WTC11 (cell line): ENCODE data around the gene ENHO. TPM values are rescaled to one million over a fixed set of nuclear protein-coding genes. Genes with fewer than 3 reads are reported as not detected.

Source experiments
- ATAC-seq: fragments of 200-7000 bp; cut with Tn5 transposase; 2 replicates; pipeline ENCODE4 v1.10.0; 2021; ENCODE audit warnings: mild to moderate bottlenecking, moderate library complexity
- CTCF ChIA-PET: fragments of 300-600 bp; sonication (Branson Sonifier 250); formaldehyde crosslinking; loops from one replicate; lab custom pipeline; 2021; ENCODE audit warnings: antibody characterized with exemption; lab: Charles Lee
- POLR2A ChIA-PET: fragments of 350-600 bp; sonication (Branson Sonifier 250); formaldehyde crosslinking; loops from one replicate; lab custom pipeline; 2021; ENCODE audit warnings: antibody characterized with exemption; lab: Charles Lee
- DNase-seq: peaks from one replicate; pipeline ENCODE4 v3.0.0; 2021; ENCODE audit warnings: low spot score
- H3K27ac Mint-ChIP-seq: 2 replicates; pipeline ENCODE4 v1.8.0; 2021; ENCODE audit warnings: mixed read lengths
- H3K27me3 Mint-ChIP-seq: 2 replicates; pipeline ENCODE4 v1.8.0; 2021; ENCODE audit warnings: low read depth, mild to moderate bottlenecking, moderate library complexity, mixed read lengths
- H3K36me3 Mint-ChIP-seq: 2 replicates; pipeline ENCODE4 v1.8.0; 2021; ENCODE audit warnings: mixed read lengths
- H3K4me1 Mint-ChIP-seq: 2 replicates; pipeline ENCODE4 v1.8.0; 2022; ENCODE audit warnings: mixed read lengths
- H3K4me3 Mint-ChIP-seq: 2 replicates; pipeline ENCODE4 v1.8.0; 2021; ENCODE audit warnings: mild to moderate bottlenecking, moderate library complexity, mixed read lengths
- H3K9me3 Mint-ChIP-seq: 2 replicates; pipeline ENCODE4 v1.8.0; 2021; ENCODE audit warnings: mixed read lengths
- AFF4 ChIP-seq: sonication (generic); formaldehyde crosslinking; IDR thresholded peaks from 2 replicates; pipeline ENCODE4 v1.8.1; 2023; ENCODE audit warnings: mild to moderate bottlenecking, missing genetic modification reagents, borderline replicate concordance
- E2F1 ChIP-seq: sonication (generic); formaldehyde crosslinking; IDR thresholded peaks from 2 replicates; pipeline ENCODE4 v1.8.0; 2022; ENCODE audit warnings: mild to moderate bottlenecking, missing genetic modification reagents
- FOXJ3 ChIP-seq: sonication (generic); formaldehyde crosslinking; IDR thresholded peaks from 2 replicates; pipeline ENCODE4 v1.9.0; 2021; ENCODE audit warnings: missing genetic modification reagents, mild to moderate bottlenecking, borderline replicate concordance
- GTF2I ChIP-seq: fragments of 250-450 bp; sonication (Bioruptor Pico); conservative IDR thresholded peaks from 2 replicates; pipeline ENCODE4 v1.4.0; 2021; ENCODE audit warnings: mild to moderate bottlenecking
- HMGA2 ChIP-seq: fragments of 250-450 bp; sonication (Bioruptor Pico); IDR thresholded peaks from 2 replicates; pipeline ENCODE4 v1.4.0; 2021; ENCODE audit warnings: mild to moderate bottlenecking, moderate library complexity
- IRF2 ChIP-seq: sonication (generic); formaldehyde crosslinking; IDR thresholded peaks from 2 replicates; pipeline ENCODE4 v1.8.0; 2022; ENCODE audit warnings: low read depth, missing genetic modification reagents, borderline replicate concordance
- MXD4 ChIP-seq: fragments of 250-450 bp; sonication (Bioruptor Pico); IDR thresholded peaks from 2 replicates; pipeline ENCODE4 v1.8.0; 2021; ENCODE audit warnings: mild to moderate bottlenecking, moderate library complexity, borderline replicate concordance
- NFATC4 ChIP-seq: fragments of 250-450 bp; sonication (Bioruptor Pico); IDR thresholded peaks from 2 replicates; pipeline ENCODE4 v1.9.0; 2021; ENCODE audit warnings: mild to moderate bottlenecking
- NFYB ChIP-seq: sonication (generic); formaldehyde crosslinking; conservative IDR thresholded peaks from 2 replicates; pipeline ENCODE4 v1.8.0; 2022; ENCODE audit warnings: low read depth, missing genetic modification reagents
- OVOL2 ChIP-seq: fragments of 250-450 bp; sonication (Bioruptor Pico); IDR thresholded peaks from 2 replicates; pipeline ENCODE4 v1.9.0; 2021; ENCODE audit warnings: mild to moderate bottlenecking, borderline replicate concordance
- SMAD3 ChIP-seq: sonication (generic); formaldehyde crosslinking; IDR thresholded peaks from 2 replicates; pipeline ENCODE4 v1.8.0; 2022; ENCODE audit warnings: missing genetic modification reagents, mild to moderate bottlenecking, borderline replicate concordance
- SOX15 ChIP-seq: fragments of 250-450 bp; sonication (Bioruptor Pico); IDR thresholded peaks from 2 replicates; pipeline ENCODE4 v1.9.0; 2021; ENCODE audit warnings: mild to moderate bottlenecking
- SP1 ChIP-seq: sonication (generic); formaldehyde crosslinking; conservative IDR thresholded peaks from 2 replicates; pipeline ENCODE4 v1.8.1; 2022; ENCODE audit warnings: missing genetic modification reagents
- ZMAT4 ChIP-seq: fragments of 250-450 bp; sonication (Bioruptor Pico); IDR thresholded peaks from 2 replicates; pipeline ENCODE4 v1.9.0; 2021; ENCODE audit warnings: mild to moderate bottlenecking
- ZNF121 ChIP-seq: sonication (generic); formaldehyde crosslinking; IDR thresholded peaks from 2 replicates; pipeline ENCODE4 v1.8.0; 2023; ENCODE audit warnings: missing genetic modification reagents
- ZNF138 ChIP-seq: sonication (generic); formaldehyde crosslinking; conservative IDR thresholded peaks from 2 replicates; pipeline ENCODE4 v1.8.1; 2022; ENCODE audit warnings: mild to moderate bottlenecking, moderate library complexity, missing genetic modification reagents
- ZNF232 ChIP-seq: sonication (generic); formaldehyde crosslinking; IDR thresholded peaks from 2 replicates; pipeline ENCODE4 v1.8.0; 2022; ENCODE audit warnings: mild to moderate bottlenecking, missing genetic modification reagents
- ZNF263 ChIP-seq: sonication (generic); formaldehyde crosslinking; IDR thresholded peaks from 2 replicates; pipeline ENCODE4 v1.8.1; 2022; ENCODE audit warnings: low read depth, mild to moderate bottlenecking, moderate library complexity, missing genetic modification reagents
- ZNF396 ChIP-seq: fragments of 250-450 bp; sonication (Bioruptor Pico); IDR thresholded peaks from 2 replicates; pipeline ENCODE4 v1.8.0; 2021; ENCODE audit warnings: mild to moderate bottlenecking, moderate library complexity, borderline replicate concordance
- ZNF416 ChIP-seq: fragments of 250-450 bp; sonication (Bioruptor Pico); IDR thresholded peaks from 2 replicates; pipeline ENCODE4 v1.9.0; 2021; ENCODE audit warnings: mild to moderate bottlenecking, inconsistent platforms
- total RNA-seq: library from RNA; stranded (reverse); gene quantifications from 3 replicates; pipeline ENCODE4 v1.2.3, GENCODE V29; 2021
- TF ChIP-seq, protein P1 (sequence below): sonication (generic); formaldehyde crosslinking; IDR thresholded peaks from 2 replicates; pipeline ENCODE4 v1.8.1; 2023; ENCODE audit warnings: mild to moderate bottlenecking, missing genetic modification reagents, moderate library complexity
- TF ChIP-seq, protein P2 (sequence below): sonication (generic); formaldehyde crosslinking; IDR thresholded peaks from 2 replicates; pipeline ENCODE4 v1.8.1; 2023; ENCODE audit warnings: mild to moderate bottlenecking, moderate library complexity, missing genetic modification reagents
- TF ChIP-seq, protein P3 (sequence below): sonication (generic); formaldehyde crosslinking; conservative IDR thresholded peaks from 2 replicates; pipeline ENCODE4 v1.8.1; 2022; ENCODE audit warnings: mild to moderate bottlenecking, missing genetic modification reagents
- TF ChIP-seq, protein P4 (sequence below): fragments of 250-450 bp; sonication (Bioruptor Pico); IDR thresholded peaks from 2 replicates; pipeline ENCODE4 v2.1.2; 2022; ENCODE audit warnings: mild to moderate bottlenecking, moderate library complexity

Gene ENHO
- total RNA-seq, 1 experiment from 2014 or later, result 28.3 TPM

DNA sequence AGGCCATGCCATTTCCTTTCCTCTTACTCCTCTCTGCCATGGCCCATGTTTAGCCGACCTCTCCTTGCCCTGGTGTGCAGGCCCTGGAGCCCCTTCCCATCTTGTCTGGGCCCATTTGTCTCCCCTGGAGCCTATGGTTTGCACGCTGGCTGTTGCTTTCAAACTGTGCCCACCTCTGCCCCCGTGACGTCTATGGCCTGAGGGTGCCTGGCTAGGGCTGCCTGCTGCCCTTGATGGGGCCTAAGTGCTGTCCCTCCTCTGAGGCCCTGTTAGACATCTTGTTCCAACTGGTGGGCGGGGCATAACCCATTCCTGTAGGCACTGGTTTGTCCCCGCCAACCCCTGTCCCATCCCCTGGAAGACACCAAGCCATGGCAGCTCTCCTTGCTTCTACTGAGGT lies 22.7 kb upstream of the ENHO start:
- H3K4me3 Mint-ChIP-seq, result no peak overlapping the region
- ATAC-seq, result no peak
- H3K9me3 Mint-ChIP-seq, result peaks cover 6% of the 10 kb centered on the region
- TF ChIP-seq, protein P1, sequence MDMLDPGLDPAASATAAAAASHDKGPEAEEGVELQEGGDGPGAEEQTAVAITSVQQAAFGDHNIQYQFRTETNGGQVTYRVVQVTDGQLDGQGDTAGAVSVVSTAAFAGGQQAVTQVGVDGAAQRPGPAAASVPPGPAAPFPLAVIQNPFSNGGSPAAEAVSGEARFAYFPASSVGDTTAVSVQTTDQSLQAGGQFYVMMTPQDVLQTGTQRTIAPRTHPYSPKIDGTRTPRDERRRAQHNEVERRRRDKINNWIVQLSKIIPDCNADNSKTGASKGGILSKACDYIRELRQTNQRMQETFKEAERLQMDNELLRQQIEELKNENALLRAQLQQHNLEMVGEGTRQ (CRISPR knock-in tag), result no peak
- TF ChIP-seq, protein P2, sequence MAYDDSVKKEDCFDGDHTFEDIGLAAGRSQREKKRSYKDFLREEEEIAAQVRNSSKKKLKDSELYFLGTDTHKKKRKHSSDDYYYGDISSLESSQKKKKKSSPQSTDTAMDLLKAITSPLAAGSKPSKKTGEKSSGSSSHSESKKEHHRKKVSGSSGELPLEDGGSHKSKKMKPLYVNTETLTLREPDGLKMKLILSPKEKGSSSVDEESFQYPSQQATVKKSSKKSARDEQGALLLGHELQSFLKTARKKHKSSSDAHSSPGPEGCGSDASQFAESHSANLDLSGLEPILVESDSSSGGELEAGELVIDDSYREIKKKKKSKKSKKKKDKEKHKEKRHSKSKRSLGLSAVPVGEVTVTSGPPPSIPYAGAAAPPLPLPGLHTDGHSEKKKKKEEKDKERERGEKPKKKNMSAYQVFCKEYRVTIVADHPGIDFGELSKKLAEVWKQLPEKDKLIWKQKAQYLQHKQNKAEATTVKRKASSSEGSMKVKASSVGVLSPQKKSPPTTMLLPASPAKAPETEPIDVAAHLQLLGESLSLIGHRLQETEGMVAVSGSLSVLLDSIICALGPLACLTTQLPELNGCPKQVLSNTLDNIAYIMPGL (CRISPR knock-in tag), result no peak
- no peak for TF ChIP-seq AFF4 (CRISPR knock-in tag)
- TF ChIP-seq IRF2 (CRISPR knock-in tag), result no peak
- no peak for TF ChIP-seq GTF2I
- no peak for TF ChIP-seq SP1 (CRISPR knock-in tag)
- no peak for TF ChIP-seq SMAD3 (CRISPR knock-in tag)
- TF ChIP-seq ZNF396 (CRISPR knock-in tag), result no peak
- no peak for TF ChIP-seq E2F1 (CRISPR knock-in tag)
- TF ChIP-seq FOXJ3 (CRISPR knock-in tag), result no peak
- TF ChIP-seq ZNF138 (CRISPR knock-in tag), result no peak
- no peak for TF ChIP-seq ZNF416 (CRISPR knock-in tag)
- no peak for TF ChIP-seq ZNF263 (CRISPR knock-in tag)
- TF ChIP-seq, protein P3, sequence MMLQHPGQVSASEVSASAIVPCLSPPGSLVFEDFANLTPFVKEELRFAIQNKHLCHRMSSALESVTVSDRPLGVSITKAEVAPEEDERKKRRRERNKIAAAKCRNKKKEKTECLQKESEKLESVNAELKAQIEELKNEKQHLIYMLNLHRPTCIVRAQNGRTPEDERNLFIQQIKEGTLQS (CRISPR knock-in tag), result no peak
- TF ChIP-seq, protein P4, sequence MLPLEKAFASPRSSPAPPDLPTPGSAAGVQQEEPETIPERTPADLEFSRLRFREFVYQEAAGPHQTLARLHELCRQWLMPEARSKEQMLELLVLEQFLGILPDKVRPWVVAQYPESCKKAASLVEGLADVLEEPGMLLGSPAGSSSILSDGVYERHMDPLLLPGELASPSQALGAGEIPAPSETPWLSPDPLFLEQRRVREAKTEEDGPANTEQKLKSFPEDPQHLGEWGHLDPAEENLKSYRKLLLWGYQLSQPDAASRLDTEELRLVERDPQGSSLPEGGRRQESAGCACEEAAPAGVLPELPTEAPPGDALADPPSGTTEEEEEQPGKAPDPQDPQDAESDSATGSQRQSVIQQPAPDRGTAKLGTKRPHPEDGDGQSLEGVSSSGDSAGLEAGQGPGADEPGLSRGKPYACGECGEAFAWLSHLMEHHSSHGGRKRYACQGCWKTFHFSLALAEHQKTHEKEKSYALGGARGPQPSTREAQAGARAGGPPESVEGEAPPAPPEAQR, result no peak
- TF ChIP-seq, all 79 proteins: peak for 0
- no peak overlapping the region for H3K27ac Mint-ChIP-seq
- no peaks in the 10 kb centered on the region for H3K36me3 Mint-ChIP-seq
- H3K27me3 Mint-ChIP-seq, result no peaks in the 10 kb centered on the region; the same call in 1 of the 2 replicates
- H3K4me1 Mint-ChIP-seq, result peaks cover 2% of the 10 kb centered on the region; the same call in 1 of the 2 replicates
- ChIA-PET CTCF (interaction anchor here (3.5 kb wide), 1 partner anchor 59 kb away, joined by 83 read pairs; no protein-coding TSS in a partner anchor), POLR2A (no interaction called here)
- DNase-seq, result no peak

GRCh38 chr9:34544035-34544434 lies 21.2 kb upstream of the ENHO start:
- H3K9me3 Mint-ChIP-seq, result peaks cover 6% of the 10 kb centered on the region
- peaks cover 2% of the 10 kb centered on the region; the same call in 1 of the 2 replicates for H3K4me1 Mint-ChIP-seq
- ATAC-seq (no peak), DNase-seq (no peak)
- no peak overlapping the region for H3K27ac Mint-ChIP-seq
- POLR2A ChIA-PET, result interaction anchor here (1.0 kb wide), 1 partner anchor 38 kb away, joined by 3 read pairs; no protein-coding TSS in a partner anchor
- no peaks in the 10 kb centered on the region for H3K36me3 Mint-ChIP-seq
- H3K4me3 Mint-ChIP-seq, result no peak overlapping the region
- no peaks in the 10 kb centered on the region; the same call in 1 of the 2 replicates for H3K27me3 Mint-ChIP-seq
- CTCF ChIA-PET, result interaction anchor here (0.6 to 1.2 kb wide), 4 partner anchors 60 to 291 kb away, joined by 3 to 4 read pairs (median 3); no protein-coding TSS in a partner anchor
- TF ChIP-seq HMGA2 (CRISPR knock-in tag) (no peak), NFATC4 (CRISPR knock-in tag) (no peak), NFYB (CRISPR knock-in tag) (no peak), ZNF121 (CRISPR knock-in tag) (no peak), SOX15 (no peak), ZNF232 (CRISPR knock-in tag) (no peak), IRF2 (CRISPR knock-in tag) (no peak), OVOL2 (CRISPR knock-in tag) (no peak), ZMAT4 (CRISPR knock-in tag) (no peak), MXD4 (no peak)
- TF ChIP-seq, protein P2 (CRISPR knock-in tag), result no peak
